B cell (primary cell): Measurements from ENCODE around the gene DAB2IP. TPM values are rescaled to one million over a fixed set of nuclear protein-coding genes. Genes with fewer than 3 reads are reported as not detected.

Experiments used
- ATAC-seq: fragments of 200-7000 bp; cut with Tn5 transposase; one replicate; pipeline ENCODE4 v1.10.0; 2021; ENCODE audit warnings: low read depth, mild to moderate bottlenecking, moderate number of reproducible peaks, moderate library complexity
- CTCF ChIA-PET: fragments of 350-600 bp; sonication (Branson Sonifier 250); formaldehyde crosslinking; loops from one replicate; lab custom pipeline; 2021; ENCODE audit warnings: antibody characterized with exemption, inconsistent platforms; lab: Charles Lee
- POLR2A ChIA-PET: fragments of 350-600 bp; sonication (Branson Sonifier 250); formaldehyde crosslinking; loops from one replicate; lab custom pipeline; 2021; ENCODE audit warnings: antibody characterized with exemption; lab: Charles Lee
- DNase-seq: peaks from one replicate; pipeline ENCODE4 v3.0.0; 2013
- H2AFZ ChIP-seq: 2 replicates; pipeline ENCODE4 v1.6.1; 2012; ENCODE audit warnings: mild to moderate bottlenecking, low read depth, low read length; ENCODE audit not compliant: insufficient read depth, poor library complexity, severe bottlenecking
- H3K27ac ChIP-seq, 2 donors: 1 replicate in 1 of 2; 2 replicates in 1 of 2; pipeline ENCODE4 v1.5.1; 2012 to 2013; ENCODE audit warnings: low read length in 2 of 2, mild to moderate bottlenecking in 2 of 2, moderate library complexity in 1 of 2
- H3K27me3 ChIP-seq, 4 experiments: fragments of 200-600 bp in 1 of 4; sonication (generic) in 1 of 4; replicated peaks in 1 of 4; 1 replicate in 2 of 4; 2 replicates in 2 of 4; pipeline versions ENCODE4 v1.6.1 to v1.7.0; 2013 to 2016; ENCODE audit warnings: low read length in 3 of 4, mild to moderate bottlenecking in 2 of 4, mixed read lengths in 1 of 4, moderate library complexity in 1 of 4; ENCODE audit not compliant: insufficient read depth in 4 of 4, control insufficient read depth in 3 of 4; ENCODE audit errors: control extremely low read depth in 1 of 4
- H3K36me3 ChIP-seq, 2 experiments: replicated peaks in 1 of 2; 1 replicate in 1 of 2; 2 replicates in 1 of 2; pipeline versions ENCODE4 v1.6.1 to v1.7.1; 2013; ENCODE audit warnings: low read length in 1 of 2; ENCODE audit not compliant: insufficient read depth in 2 of 2, control insufficient read depth in 1 of 2; ENCODE audit errors: control extremely low read depth in 1 of 2, extremely low read depth in 1 of 2
- H3K4me1 ChIP-seq, 2 donors: fragments of 200-600 bp in 1 of 2; sonication (generic) in 1 of 2; 1 replicate in 1 of 2; 2 replicates in 1 of 2; pipeline versions ENCODE4 v1.5.1 to v1.6.1; 2013 to 2017; ENCODE audit warnings: low read length in 2 of 2; ENCODE audit not compliant: control insufficient read depth in 2 of 2, insufficient read depth in 2 of 2
- H3K4me2 ChIP-seq: replicated peaks from 2 replicates; pipeline ENCODE3; 2012; ENCODE audit warnings: mild to moderate bottlenecking, low read depth, low read length; ENCODE audit not compliant: poor library complexity, severe bottlenecking
- H3K4me3 ChIP-seq, 5 experiments: fragments of 200-600 bp in 1 of 5; sonication (generic) in 1 of 5; 1 replicate in 3 of 5; 2 replicates in 2 of 5; pipeline versions ENCODE4 v1.5.1 to v1.7.0; 2011 to 2016; ENCODE audit warnings: low read length in 4 of 5, mild to moderate bottlenecking in 4 of 5, low read depth in 2 of 5, control low read depth in 1 of 5, moderate library complexity in 1 of 5; ENCODE audit not compliant: insufficient read depth in 1 of 5; ENCODE audit errors: control extremely low read depth in 1 of 5, extremely low read depth in 1 of 5
- H3K79me2 ChIP-seq: fragments of 200-600 bp; sonication (generic); one replicate; pipeline ENCODE4 v1.6.0; 2016; ENCODE audit warnings: low read length; ENCODE audit not compliant: control insufficient read depth, insufficient read depth
- H3K9ac ChIP-seq: fragments of 200-600 bp; sonication (generic); 2 replicates; pipeline ENCODE4 v1.6.1; 2017; ENCODE audit warnings: mild to moderate bottlenecking, low read length, moderate library complexity
- H3K9me3 ChIP-seq, 3 donors: one replicate each; pipeline versions ENCODE4 v1.6.1 to v1.7.1; 2013; ENCODE audit warnings: low read length in 2 of 3; ENCODE audit not compliant: control insufficient read depth in 2 of 3, insufficient read depth in 1 of 3; ENCODE audit errors: control extremely low read depth in 1 of 3
- H4K20me1 ChIP-seq: 2 replicates; pipeline ENCODE4 v1.6.0; 2012; ENCODE audit warnings: mild to moderate bottlenecking, low read length; ENCODE audit not compliant: insufficient read depth, control insufficient read depth, poor library complexity, severe bottlenecking
- H3K27ac Mint-ChIP-seq: one replicate; pipeline ENCODE4 v1.8.0; 2021; ENCODE audit warnings: mixed read lengths
- H3K27me3 Mint-ChIP-seq: one replicate; pipeline ENCODE4 v1.8.0; 2021; ENCODE audit warnings: mixed read lengths
- H3K4me1 Mint-ChIP-seq: one replicate; pipeline ENCODE4 v1.8.0; 2021; ENCODE audit warnings: mixed read lengths
- H3K4me3 Mint-ChIP-seq: one replicate; pipeline ENCODE4 v1.8.0; 2021; ENCODE audit warnings: mixed read lengths
- H3K9me3 Mint-ChIP-seq: one replicate; pipeline ENCODE4 v1.8.0; 2022; ENCODE audit warnings: mixed read lengths; ENCODE audit not compliant: insufficient read depth
- CTCF ChIP-seq: fragments of 200-600 bp; IDR thresholded peaks from one replicate; pipeline ENCODE4 v1.8.0; 2022; ENCODE audit warnings: antibody characterized with exemption, mild to moderate bottlenecking
- EZH2 ChIP-seq: IDR thresholded peaks from 2 replicates; pipeline ENCODE4 v1.6.1; 2012; ENCODE audit warnings: borderline replicate concordance, low read depth, mild to moderate bottlenecking, moderate library complexity, low read length; ENCODE audit not compliant: insufficient read depth, poor library complexity, severe bottlenecking
- WGBS: methylation state at CpG from one replicate; pipeline ENCODE4 v1.1.5; 2013; ENCODE audit warnings: missing lambda C conversion rate; ENCODE audit not compliant: insufficient coverage; 5-methylcytosine and 5-hydroxymethylcytosine counted together
- intact Hi-C: fragments of 100-400 bp; cut with micrococcal nuclease; formaldehyde crosslinking; loops from one replicate; pipeline ENCODE4 v1.10.0; 2022
- polyA plus RNA-seq: library from polyadenylated mRNA; depleted of rRNA; stranded (reverse); fragments of >200 nt; gene quantifications from 2 replicates; pipeline ENCODE4 v1.2.3, GENCODE V29; 2012
- total RNA-seq, 2 donors: library from RNA; stranded (reverse); fragments of 120-200 nt in 1 of 2; gene quantifications; 1 replicate in 1 of 2; 2 replicates in 1 of 2; pipeline versions ENCODE4 v1.2.3 to v1.2.4, GENCODE V29; 2013 to 2022

Gene DAB2IP
- total and polyA plus RNA-seq, 2 donors (not counting 1 experiment from before 2014, with no cell fraction given), result 1.1 to 3.9 TPM

GRCh38 chr9:121708768-121709488 is 57.5 kb downstream of the DAB2IP start:
- no peaks in the 10 kb centered on the region for H3K9me3 Mint-ChIP-seq
- CTCF ChIA-PET, result interaction anchor here (0.9 to 1.5 kb wide), 2 partner anchors 17 to 22 kb away, joined by 3 to 4 read pairs; no protein-coding TSS in a partner anchor

More at GRCh38 chr9:121708768-121709488, 57.5 kb downstream of the DAB2IP start:
- no peak overlapping the region for H3K4me2 ChIP-seq
- H3K4me3 ChIP-seq, result no peak overlapping the region
- DNase-seq (no peak), ATAC-seq (no peak)
- no peak overlapping the region for H3K9ac ChIP-seq
- no peaks in the 10 kb centered on the region for H3K36me3 ChIP-seq
- no peak overlapping the region for H3K27ac ChIP-seq
- no peak overlapping the region for H2AFZ ChIP-seq
- peaks cover 10% of the 10 kb centered on the region for H3K27me3 Mint-ChIP-seq
- H3K79me2 ChIP-seq, result no peaks in the 10 kb centered on the region
- H3K9me3 ChIP-seq, result no peaks in the 10 kb centered on the region
- 92% methylated on average over 11 of the region's 14 CpGs for WGBS
- POLR2A ChIA-PET, result no interaction called here
- peaks cover 0 to 5% (median 0%) of the 10 kb centered on the region in 4 experiments for H3K27me3 ChIP-seq
- no peak for TF ChIP-seq CTCF
- TF ChIP-seq EZH2, result no peak
- H4K20me1 ChIP-seq, result no peaks in the 10 kb centered on the region
- no peak overlapping the region for H3K4me3 Mint-ChIP-seq
- H3K4me1 Mint-ChIP-seq, result peaks cover 17% of the 10 kb centered on the region
- H3K27ac Mint-ChIP-seq, result no peak overlapping the region
- H3K4me1 ChIP-seq, result peaks cover 9 to 12% of the 10 kb centered on the region in 2 donors
- intact Hi-C loops, result no loop called here
